Measurements from ENCODE around the gene TSC22D1. TPM values are rescaled to one million over a fixed set of nuclear protein-coding genes. Genes with fewer than 3 reads are reported as not detected.

Gene TSC22D1
- polyA plus RNA-seq, 1 donor from 2014 or later: 355 TPM

GRCh38 chr13:44400736-44401135 is 175.4 kb downstream of the TSC22D1 start:
- no peaks in the 10 kb centered on the region for H4K20me1 ChIP-seq (ENCODE audit: insufficient read depth)
- TF ChIP-seq REST (IDR thresholded peaks at IDR 0.05; ENCODE audit: borderline replicate concordance): no peak
- no peak for TF ChIP-seq EP300 (conservative IDR thresholded peaks at IDR 0.05; ENCODE audit: poor library complexity, severe bottlenecking)
- no peak for TF ChIP-seq RAD21 (conservative IDR thresholded peaks at IDR 0.05)
- TF ChIP-seq, protein P1, sequence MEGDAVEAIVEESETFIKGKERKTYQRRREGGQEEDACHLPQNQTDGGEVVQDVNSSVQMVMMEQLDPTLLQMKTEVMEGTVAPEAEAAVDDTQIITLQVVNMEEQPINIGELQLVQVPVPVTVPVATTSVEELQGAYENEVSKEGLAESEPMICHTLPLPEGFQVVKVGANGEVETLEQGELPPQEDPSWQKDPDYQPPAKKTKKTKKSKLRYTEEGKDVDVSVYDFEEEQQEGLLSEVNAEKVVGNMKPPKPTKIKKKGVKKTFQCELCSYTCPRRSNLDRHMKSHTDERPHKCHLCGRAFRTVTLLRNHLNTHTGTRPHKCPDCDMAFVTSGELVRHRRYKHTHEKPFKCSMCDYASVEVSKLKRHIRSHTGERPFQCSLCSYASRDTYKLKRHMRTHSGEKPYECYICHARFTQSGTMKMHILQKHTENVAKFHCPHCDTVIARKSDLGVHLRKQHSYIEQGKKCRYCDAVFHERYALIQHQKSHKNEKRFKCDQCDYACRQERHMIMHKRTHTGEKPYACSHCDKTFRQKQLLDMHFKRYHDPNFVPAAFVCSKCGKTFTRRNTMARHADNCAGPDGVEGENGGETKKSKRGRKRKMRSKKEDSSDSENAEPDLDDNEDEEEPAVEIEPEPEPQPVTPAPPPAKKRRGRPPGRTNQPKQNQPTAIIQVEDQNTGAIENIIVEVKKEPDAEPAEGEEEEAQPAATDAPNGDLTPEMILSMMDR (IDR thresholded peaks at IDR 0.05; ENCODE audit: poor library complexity, severe bottlenecking): no peak
- no peak for TF ChIP-seq POLR2AphosphoS5 (IDR thresholded peaks at IDR 0.05)
- H3K9me3 ChIP-seq (ENCODE audit: low read length): no peaks in the 10 kb centered on the region

GRCh38 chr13:44399074-44399473 is 177.1 kb downstream of the TSC22D1 start:
- no peaks in the 10 kb centered on the region for H3K9me2 ChIP-seq (ENCODE audit: insufficient read depth, low read length)
- H3K4me3 ChIP-seq (ENCODE audit: low read length): no peak overlapping the region
- no peak overlapping the region for H3K27ac ChIP-seq (ENCODE audit: low read length)
- no peaks in the 10 kb centered on the region for H3K9me3 ChIP-seq (ENCODE audit: low read length)
- no peak overlapping the region for H2AFZ ChIP-seq (ENCODE audit: low read depth, low read length)
- no peak overlapping the region for H3K4me2 ChIP-seq (ENCODE audit: low read length)
- no peaks in the 10 kb centered on the region for H3K79me2 ChIP-seq (replicated peaks; ENCODE audit: insufficient read depth, low read length)
- no peak overlapping the region for H3K9ac ChIP-seq (ENCODE audit: low read length)
- H4K20me1 ChIP-seq (ENCODE audit: insufficient read depth): no peaks in the 10 kb centered on the region
- H3F3A ChIP-seq (ENCODE audit: insufficient read depth, low read length, poor library complexity, severe bottlenecking): no peaks in the 10 kb centered on the region
- TF ChIP-seq, protein P1 (IDR thresholded peaks at IDR 0.05; ENCODE audit: poor library complexity, severe bottlenecking): no peak
- TF ChIP-seq EZH2 (IDR thresholded peaks at IDR 0.05; ENCODE audit: borderline replicate concordance, insufficient read depth, low read length, poor library complexity, severe bottlenecking) (no peak), TAF1 (IDR thresholded peaks at IDR 0.05; ENCODE audit: low read depth) (no peak), RAD21 (conservative IDR thresholded peaks at IDR 0.05) (no peak), EP300 (conservative IDR thresholded peaks at IDR 0.05; ENCODE audit: poor library complexity, severe bottlenecking) (no peak), SMC3 (conservative IDR thresholded peaks at IDR 0.05; ENCODE audit: poor library complexity) (no peak), MXI1 (conservative IDR thresholded peaks at IDR 0.05; ENCODE audit: poor library complexity, severe bottlenecking) (no peak), REST (IDR thresholded peaks at IDR 0.05; ENCODE audit: borderline replicate concordance) (no peak), POLR2AphosphoS5 (IDR thresholded peaks at IDR 0.05) (no peak)
- no peaks in the 10 kb centered on the region for H3K27me3 ChIP-seq (ENCODE audit: insufficient read depth, low read depth, low read length)
- no peaks in the 10 kb centered on the region for H3K36me3 ChIP-seq (ENCODE audit: insufficient read depth, low read length)

More at GRCh38 chr13:44400736-44401135, 175.4 kb downstream of the TSC22D1 start:
- Histone ChIP-seq H3K79me2 (replicated peaks; ENCODE audit: insufficient read depth, low read length) (no peaks in the 10 kb centered on the region), H3F3A (ENCODE audit: insufficient read depth, low read length, poor library complexity, severe bottlenecking) (no peaks in the 10 kb centered on the region), H3K27ac (ENCODE audit: low read length) (no peak overlapping the region), H3K36me3 (ENCODE audit: insufficient read depth, low read length) (no peaks in the 10 kb centered on the region), H2AFZ (ENCODE audit: low read depth, low read length) (no peak overlapping the region), H3K9ac (ENCODE audit: low read length) (no peak overlapping the region), H3K4me3 (ENCODE audit: low read length) (no peak overlapping the region), H3K9me2 (ENCODE audit: insufficient read depth, low read length) (no peaks in the 10 kb centered on the region), H3K4me2 (ENCODE audit: low read length) (no peak overlapping the region), H3K27me3 (ENCODE audit: insufficient read depth, low read depth, low read length) (no peaks in the 10 kb centered on the region)

Measured in neural cell (in vitro differentiated cells).